GM12801 (cell line): ENCODE results near the gene FAM120AOS.

Experiments
- TF ChIP-seq, protein P1 (sequence below): IDR thresholded peaks from one replicate; pipeline ENCODE4 v1.5.1; 2011; ENCODE audit warnings: control low read depth; ENCODE audit not compliant: insufficient read length; ENCODE audit errors: extremely low read depth

Gene FAM120AOS

GRCh38 chr9:93476924-93477323 lies 23.5 kb upstream of the FAM120AOS start:
- TF ChIP-seq, protein P1, sequence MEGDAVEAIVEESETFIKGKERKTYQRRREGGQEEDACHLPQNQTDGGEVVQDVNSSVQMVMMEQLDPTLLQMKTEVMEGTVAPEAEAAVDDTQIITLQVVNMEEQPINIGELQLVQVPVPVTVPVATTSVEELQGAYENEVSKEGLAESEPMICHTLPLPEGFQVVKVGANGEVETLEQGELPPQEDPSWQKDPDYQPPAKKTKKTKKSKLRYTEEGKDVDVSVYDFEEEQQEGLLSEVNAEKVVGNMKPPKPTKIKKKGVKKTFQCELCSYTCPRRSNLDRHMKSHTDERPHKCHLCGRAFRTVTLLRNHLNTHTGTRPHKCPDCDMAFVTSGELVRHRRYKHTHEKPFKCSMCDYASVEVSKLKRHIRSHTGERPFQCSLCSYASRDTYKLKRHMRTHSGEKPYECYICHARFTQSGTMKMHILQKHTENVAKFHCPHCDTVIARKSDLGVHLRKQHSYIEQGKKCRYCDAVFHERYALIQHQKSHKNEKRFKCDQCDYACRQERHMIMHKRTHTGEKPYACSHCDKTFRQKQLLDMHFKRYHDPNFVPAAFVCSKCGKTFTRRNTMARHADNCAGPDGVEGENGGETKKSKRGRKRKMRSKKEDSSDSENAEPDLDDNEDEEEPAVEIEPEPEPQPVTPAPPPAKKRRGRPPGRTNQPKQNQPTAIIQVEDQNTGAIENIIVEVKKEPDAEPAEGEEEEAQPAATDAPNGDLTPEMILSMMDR = no peak

- TF ChIP-seq, protein P1 = no peak
Observed at GRCh38 chr9:93475856-93476255, 22.5 kb upstream of the FAM120AOS start.

DNA sequence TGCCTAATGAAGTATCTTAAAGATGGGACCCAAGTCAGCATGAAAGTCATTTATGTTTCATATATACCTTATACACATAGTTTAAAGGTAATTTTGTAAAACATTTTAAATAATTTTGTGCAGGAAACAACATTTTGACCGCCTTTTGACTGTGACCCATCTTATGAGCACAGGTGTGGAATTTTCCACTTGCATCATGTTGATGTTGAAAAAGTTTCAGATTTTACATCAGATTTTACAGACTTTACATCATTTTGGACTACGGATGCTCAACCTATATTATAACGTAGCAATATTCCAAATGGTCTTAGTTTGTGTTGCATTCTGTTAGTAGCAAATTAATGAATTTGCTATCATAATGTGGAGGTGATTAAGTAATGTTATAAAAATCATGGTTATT lies 21.7 kb upstream of the FAM120AOS start:
- TF ChIP-seq, protein P1 = no peak

- TF ChIP-seq, protein P1 = no peak
Observed at GRCh38 chr9:93473411-93473810, 20.0 kb upstream of the FAM120AOS start.

- TF ChIP-seq, protein P1 = no peak
Observed at GRCh38 chr9:93471124-93471523, 17.7 kb upstream of the FAM120AOS start.

GRCh38 chr9:93470391-93470790 lies 17.0 kb upstream of the FAM120AOS start:
- TF ChIP-seq, protein P1 = no peak

DNA sequence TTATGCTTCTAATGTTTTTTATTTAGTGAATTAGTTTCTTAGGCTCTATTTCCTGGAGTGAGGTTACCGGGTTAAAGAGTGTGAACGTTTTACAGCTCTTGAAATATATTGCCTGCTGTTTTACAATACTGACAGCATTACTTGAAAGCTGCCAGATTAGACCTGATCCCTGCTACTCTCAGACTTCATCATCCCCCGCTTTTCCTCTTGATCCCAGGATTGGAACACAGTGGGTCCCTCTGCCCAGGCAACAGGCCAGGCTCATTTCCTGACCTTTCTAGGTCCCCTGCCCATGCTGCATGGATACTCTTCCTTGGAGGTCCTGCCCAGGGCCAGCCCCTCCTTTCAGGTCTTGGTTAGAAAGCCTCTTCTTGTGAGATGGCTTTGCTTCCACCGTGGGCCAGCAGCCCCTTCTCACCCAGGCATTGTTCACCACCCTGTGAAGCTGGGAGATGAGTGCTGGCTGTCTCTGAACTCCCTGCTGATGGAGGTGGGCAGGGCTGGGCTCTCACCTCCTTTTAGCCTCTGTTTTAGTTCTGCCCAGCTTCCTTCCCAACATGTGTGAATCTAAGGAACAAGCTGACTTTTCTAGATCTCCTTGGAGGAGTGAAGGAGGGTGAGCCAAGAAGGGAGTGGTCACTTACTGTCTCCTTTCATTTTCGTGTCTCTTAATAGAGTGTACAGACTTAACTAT lies 15.5 kb upstream of the FAM120AOS start:
- TF ChIP-seq, protein P1 = no peak
